ENCODE data around the gene LSM3. TPM values are rescaled to one million over a fixed set of nuclear protein-coding genes. Genes with fewer than 3 reads are reported as not detected.

LSM3 gene
- total and polyA plus RNA-seq, 9 donors: 7.9 to 18.6 (median 10.8) TPM

- Histone ChIP-seq H3K36me3 (no peaks in the 10 kb centered on the region), H3K27me3 (no peaks in the 10 kb centered on the region), H3K9me3 (no peaks in the 10 kb centered on the region), H3K27ac (no peak overlapping the region), H3K4me1 (ENCODE audit: insufficient read depth) (peaks cover 13% of the 10 kb centered on the region), H3K4me3 (no peak overlapping the region)
- 71 to 91% (median 78%) methylated on average over 5 of the region's 5 CpGs for WGBS, 3 donors
- no peak for TF ChIP-seq POLR2A (IDR thresholded peaks at IDR 0.05)
- TF ChIP-seq, protein P1, sequence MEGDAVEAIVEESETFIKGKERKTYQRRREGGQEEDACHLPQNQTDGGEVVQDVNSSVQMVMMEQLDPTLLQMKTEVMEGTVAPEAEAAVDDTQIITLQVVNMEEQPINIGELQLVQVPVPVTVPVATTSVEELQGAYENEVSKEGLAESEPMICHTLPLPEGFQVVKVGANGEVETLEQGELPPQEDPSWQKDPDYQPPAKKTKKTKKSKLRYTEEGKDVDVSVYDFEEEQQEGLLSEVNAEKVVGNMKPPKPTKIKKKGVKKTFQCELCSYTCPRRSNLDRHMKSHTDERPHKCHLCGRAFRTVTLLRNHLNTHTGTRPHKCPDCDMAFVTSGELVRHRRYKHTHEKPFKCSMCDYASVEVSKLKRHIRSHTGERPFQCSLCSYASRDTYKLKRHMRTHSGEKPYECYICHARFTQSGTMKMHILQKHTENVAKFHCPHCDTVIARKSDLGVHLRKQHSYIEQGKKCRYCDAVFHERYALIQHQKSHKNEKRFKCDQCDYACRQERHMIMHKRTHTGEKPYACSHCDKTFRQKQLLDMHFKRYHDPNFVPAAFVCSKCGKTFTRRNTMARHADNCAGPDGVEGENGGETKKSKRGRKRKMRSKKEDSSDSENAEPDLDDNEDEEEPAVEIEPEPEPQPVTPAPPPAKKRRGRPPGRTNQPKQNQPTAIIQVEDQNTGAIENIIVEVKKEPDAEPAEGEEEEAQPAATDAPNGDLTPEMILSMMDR (IDR thresholded peaks at IDR 0.05): no peak
- TF ChIP-seq EP300 (IDR thresholded peaks at IDR 0.05): no peak
- intact Hi-C loops (cut with DNase I): no loop called here
- no peak for DNase-seq
These were observed 47.5 kb upstream of the LSM3 start for GRCh38 chr3:14131134-14131533.

GRCh38 chr3:14132120-14132519 lies 46.5 kb upstream of the LSM3 start:
- 84 to 93% (median 91%) methylated on average over 8 of the region's 8 CpGs for WGBS, 3 donors
- no peak overlapping the region for H3K4me3 ChIP-seq
- no peak overlapping the region for H3K27ac ChIP-seq
- H3K36me3 ChIP-seq: no peaks in the 10 kb centered on the region
- H3K27me3 ChIP-seq: no peaks in the 10 kb centered on the region
- intact Hi-C loops (cut with DNase I): no loop called here
- peaks cover 5% of the 10 kb centered on the region for H3K4me1 ChIP-seq (ENCODE audit: insufficient read depth)
- DNase-seq: no peak
- no peaks in the 10 kb centered on the region for H3K9me3 ChIP-seq
- no peak for TF ChIP-seq POLR2A (IDR thresholded peaks at IDR 0.05)
- TF ChIP-seq EP300 (IDR thresholded peaks at IDR 0.05): no peak
- TF ChIP-seq, protein P1 (IDR thresholded peaks at IDR 0.05): no peak

DNA sequence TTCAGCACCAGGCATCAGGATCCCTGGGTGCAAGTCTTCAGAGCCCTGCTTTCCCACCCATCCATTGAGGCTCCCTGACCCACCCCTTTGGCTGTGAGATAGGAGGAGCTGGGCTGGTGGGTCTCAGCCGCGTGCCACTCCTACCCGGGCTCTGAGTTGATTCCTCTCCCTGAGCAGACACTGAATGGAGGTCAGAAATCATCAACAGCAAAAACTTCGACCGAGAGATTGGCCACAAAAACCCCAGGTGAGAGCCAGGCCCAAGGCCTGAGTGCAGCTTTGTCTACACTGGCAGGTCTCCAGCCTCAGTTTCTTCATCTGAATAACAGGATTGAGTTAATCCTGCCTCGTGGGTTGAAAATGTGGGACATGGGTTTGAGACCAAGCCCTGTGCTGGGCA lies 45.9 kb upstream of the LSM3 start:
- H3K36me3 ChIP-seq: no peaks in the 10 kb centered on the region
- WGBS, 3 donors: 89 to 96% (median 92%) methylated on average over 6 of the region's 6 CpGs
- peaks cover 4% of the 10 kb centered on the region for H3K4me1 ChIP-seq (ENCODE audit: insufficient read depth)

DNA sequence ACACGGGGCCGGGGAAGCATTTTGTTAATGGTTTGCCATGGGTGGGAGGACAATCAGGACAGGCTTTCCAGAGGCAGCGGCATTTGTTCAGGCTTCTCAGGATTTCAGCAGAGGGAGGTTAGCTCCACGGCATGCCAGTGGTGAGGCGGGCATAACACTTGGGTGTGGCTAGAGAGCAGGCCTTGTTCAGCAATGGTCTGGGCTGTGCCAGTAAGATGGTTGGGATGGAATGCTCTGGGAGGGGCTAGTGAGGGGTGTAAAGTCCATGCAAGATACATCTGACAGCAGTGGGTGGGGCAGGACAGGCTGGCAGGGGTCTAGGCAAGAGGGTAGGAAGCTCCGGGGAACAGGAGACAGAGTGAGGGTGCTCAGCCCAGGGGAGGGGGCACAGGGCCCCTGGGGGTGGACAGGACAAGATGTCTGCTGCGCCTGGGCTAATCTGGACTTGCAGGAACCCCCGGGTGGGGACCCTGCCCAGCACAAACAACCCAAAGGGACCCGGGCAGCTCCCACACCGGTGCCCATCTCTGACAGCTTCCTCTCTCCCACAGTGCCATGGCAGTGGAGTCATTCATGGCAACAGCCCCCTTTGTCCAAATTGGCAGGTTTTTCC lies 45.3 kb upstream of the LSM3 start:
- Histone ChIP-seq H3K4me3 (no peak overlapping the region), H3K27ac (no peak overlapping the region), H3K27me3 (no peaks in the 10 kb centered on the region), H3K4me1 (ENCODE audit: insufficient read depth) (peaks cover 4% of the 10 kb centered on the region), H3K36me3 (no peaks in the 10 kb centered on the region), H3K9me3 (no peaks in the 10 kb centered on the region)
- TF ChIP-seq EP300 (IDR thresholded peaks at IDR 0.05) (no peak), POLR2A (IDR thresholded peaks at IDR 0.05) (no peak)
- TF ChIP-seq, protein P1 (IDR thresholded peaks at IDR 0.05): no peak
- intact Hi-C loops (cut with DNase I): no loop called here
- no peak for DNase-seq
- 89 to 91% (median 91%) methylated on average over 10 of the region's 10 CpGs for WGBS, 3 donors

More for the DNA sequence above, 45.9 kb upstream of the LSM3 start:
- TF ChIP-seq, protein P1 (IDR thresholded peaks at IDR 0.05): no peak
- TF ChIP-seq EP300 (IDR thresholded peaks at IDR 0.05) (no peak), POLR2A (IDR thresholded peaks at IDR 0.05) (no peak)
- H3K4me3 ChIP-seq: no peak overlapping the region
- no peak overlapping the region for H3K27ac ChIP-seq
- intact Hi-C loops (cut with DNase I): no loop called here
- H3K9me3 ChIP-seq: no peaks in the 10 kb centered on the region
- DNase-seq: no peak
- no peaks in the 10 kb centered on the region for H3K27me3 ChIP-seq

Data from ovary (tissue), 9 donors.